ENCODE measurements around the gene RARS2.

Gene RARS2

GRCh38 chr6:87589693-87590416 lies at the start of gene RARS2, which contains the start of gene ORC3:
RARS2 (minus strand) TSS chr6:87589987; CDS start chr6:87589957, 30 bp downstream.
ORC3 (plus strand) TSS chr6:87590135; CDS start chr6:87590169, 34 bp downstream.
- H4K20me1 ChIP-seq (ENCODE audit: insufficient read depth, low read length), result peaks cover under 1% of the 10 kb centered on the region; the same call in 1 of the 2 replicates
- no peaks in the 10 kb centered on the region for H3F3A ChIP-seq (ENCODE audit: insufficient read depth, low read length)
- peak within 1 kb of the TSS; percentile 92 for H2AFZ ChIP-seq (ENCODE audit: low read length)
- H3K4me3 ChIP-seq (ENCODE audit: low read length), result peak within 1 kb of the TSS; percentile 96
- DNase-seq, result peak; percentile 94
- no peaks in the 10 kb centered on the region for H3K27me3 ChIP-seq (replicated peaks; ENCODE audit: insufficient read depth, low read length)
- H3K4me2 ChIP-seq (ENCODE audit: low read depth, low read length), result peak within 1 kb of the TSS; percentile 87
- peak within 1 kb of the TSS; percentile 24; the same call in 1 of the 2 replicates for H3K27ac ChIP-seq (ENCODE audit: low read length)
- H3K36me3 ChIP-seq (replicated peaks; ENCODE audit: insufficient read depth, low read length), result 0 out of 2 replicates have a peak, but pooled peaks cover 4% of the 10 kb centered on the region
- TF ChIP-seq CTCF (IDR thresholded peaks at IDR 0.05; ENCODE audit: low read length) (no peak), EZH2 (optimal IDR thresholded peaks at IDR 0.05; ENCODE audit: low read depth, low read length) (no peak), EZH2phosphoT487 (IDR thresholded peaks at IDR 0.05; ENCODE audit: low read length) (no peak)
- H3K79me2 ChIP-seq (ENCODE audit: low read length), result peaks cover 85% of the 10 kb centered on the region
- no peaks in the 10 kb centered on the region for H3K9me3 ChIP-seq (replicated peaks; ENCODE audit: insufficient read depth, low read length)
- H3K9ac ChIP-seq (ENCODE audit: low read length), result peak within 1 kb of the TSS; percentile 76
- no peaks in the 10 kb centered on the region for H3K9me2 ChIP-seq (replicated peaks; ENCODE audit: insufficient read depth, low read length)
- H3K4me1 ChIP-seq (ENCODE audit: low read length), result peaks cover 20% of the 10 kb centered on the region

- DNase-seq, result no peak
- Histone ChIP-seq H3K36me3 (replicated peaks; ENCODE audit: insufficient read depth, low read length) (no peaks in the 10 kb centered on the region), H3K4me1 (ENCODE audit: low read length) (peaks cover 34% of the 10 kb centered on the region), H3K4me3 (ENCODE audit: low read length) (no peak overlapping the region), H3F3A (ENCODE audit: insufficient read depth, low read length) (peaks cover 8% of the 10 kb centered on the region), H3K9me2 (replicated peaks; ENCODE audit: insufficient read depth, low read length) (no peaks in the 10 kb centered on the region), H3K9me3 (replicated peaks; ENCODE audit: insufficient read depth, low read length) (no peaks in the 10 kb centered on the region), H3K79me2 (ENCODE audit: low read length) (no peaks in the 10 kb centered on the region), H2AFZ (ENCODE audit: low read length) (no peak overlapping the region), H3K9ac (ENCODE audit: low read length) (no peak overlapping the region), H3K27ac (ENCODE audit: low read length) (no peak overlapping the region), H4K20me1 (ENCODE audit: insufficient read depth, low read length) (no peaks in the 10 kb centered on the region), H3K4me2 (ENCODE audit: low read depth, low read length) (no peak overlapping the region), H3K27me3 (replicated peaks; ENCODE audit: insufficient read depth, low read length) (no peaks in the 10 kb centered on the region)
- TF ChIP-seq CTCF (IDR thresholded peaks at IDR 0.05; ENCODE audit: low read length), result no peak
- TF ChIP-seq EZH2 (optimal IDR thresholded peaks at IDR 0.05; ENCODE audit: low read depth, low read length), result no peak
These were observed 49.6 kb upstream of the RARS2 start for GRCh38 chr6:87639373-87639772.

- Histone ChIP-seq H3K27me3 (replicated peaks; ENCODE audit: insufficient read depth, low read length) (no peaks in the 10 kb centered on the region), H3K9me3 (replicated peaks; ENCODE audit: insufficient read depth, low read length) (no peaks in the 10 kb centered on the region), H3K9me2 (replicated peaks; ENCODE audit: insufficient read depth, low read length) (no peaks in the 10 kb centered on the region), H3K4me1 (ENCODE audit: low read length) (peaks cover 34% of the 10 kb centered on the region), H3K4me2 (ENCODE audit: low read depth, low read length) (no peak overlapping the region), H3K4me3 (ENCODE audit: low read length) (no peak overlapping the region), H3F3A (ENCODE audit: insufficient read depth, low read length) (peaks cover 8% of the 10 kb centered on the region), H3K79me2 (ENCODE audit: low read length) (no peaks in the 10 kb centered on the region), H2AFZ (ENCODE audit: low read length) (no peak overlapping the region), H3K27ac (ENCODE audit: low read length) (peak overlapping the region; percentile 37; the same call in 1 of the 2 replicates), H4K20me1 (ENCODE audit: insufficient read depth, low read length) (no peaks in the 10 kb centered on the region), H3K36me3 (replicated peaks; ENCODE audit: insufficient read depth, low read length) (no peaks in the 10 kb centered on the region), H3K9ac (ENCODE audit: low read length) (no peak overlapping the region)
- DNase-seq, result no peak
- no peak for TF ChIP-seq EZH2phosphoT487 (IDR thresholded peaks at IDR 0.05; ENCODE audit: low read length)
- TF ChIP-seq EZH2 (optimal IDR thresholded peaks at IDR 0.05; ENCODE audit: low read depth, low read length), result no peak
These were observed 47.3 kb upstream of the RARS2 start for GRCh38 chr6:87637106-87637505.

- no peaks in the 10 kb centered on the region for H4K20me1 ChIP-seq (ENCODE audit: insufficient read depth, low read length)
- H3F3A ChIP-seq (ENCODE audit: insufficient read depth, low read length), result peaks cover 8% of the 10 kb centered on the region
- peaks cover 34% of the 10 kb centered on the region for H3K4me1 ChIP-seq (ENCODE audit: low read length)
- no peaks in the 10 kb centered on the region for H3K36me3 ChIP-seq (replicated peaks; ENCODE audit: insufficient read depth, low read length)
- H3K9ac ChIP-seq (ENCODE audit: low read length), result peak overlapping the region; percentile 2; the same call in 1 of the 2 replicates
- no peaks in the 10 kb centered on the region for H3K9me2 ChIP-seq (replicated peaks; ENCODE audit: insufficient read depth, low read length)
- H3K4me3 ChIP-seq (ENCODE audit: low read length), result 0 out of 2 replicates have a peak overlapping the region, but pooled peaks have one; percentile 9
- peak overlapping the region; percentile 63 for H3K4me2 ChIP-seq (ENCODE audit: low read depth, low read length)
- H3K27ac ChIP-seq (ENCODE audit: low read length), result peak overlapping the region; percentile 71
- no peaks in the 10 kb centered on the region for H3K79me2 ChIP-seq (ENCODE audit: low read length)
- no peaks in the 10 kb centered on the region for H3K27me3 ChIP-seq (replicated peaks; ENCODE audit: insufficient read depth, low read length)
- TF ChIP-seq CTCF (IDR thresholded peaks at IDR 0.05; ENCODE audit: low read length), result no peak
- TF ChIP-seq EZH2phosphoT487 (IDR thresholded peaks at IDR 0.05; ENCODE audit: low read length), result no peak
- TF ChIP-seq EZH2 (optimal IDR thresholded peaks at IDR 0.05; ENCODE audit: low read depth, low read length), result no peak
- H3K9me3 ChIP-seq (replicated peaks; ENCODE audit: insufficient read depth, low read length), result no peaks in the 10 kb centered on the region
- DNase-seq, result peak; percentile 72
- no peak overlapping the region for H2AFZ ChIP-seq (ENCODE audit: low read length)
These were observed 46.5 kb upstream of the RARS2 start for GRCh38 chr6:87636315-87636714.

All from MM.1S (cell line).